Measurements from ENCODE around the gene SORCS1. TPM values are rescaled to one million over a fixed set of nuclear protein-coding genes. Genes with fewer than 3 reads are reported as not detected.

The SORCS1 gene
- total and polyA plus RNA-seq, 4 donors: 0.08 to 0.21 (median 0.09) TPM; not detected in 1

GRCh38 chr10:106826716-106827115 is 337.8 kb downstream of the SORCS1 start:
- H3K4me3 ChIP-seq (ENCODE audit: low read depth in 1 of 3, low read length in 3 of 3): no peak overlapping the region
- TF ChIP-seq RXRA (IDR thresholded peaks at IDR 0.05): no peak
- no peak for TF ChIP-seq TAF1 (conservative IDR thresholded peaks at IDR 0.05)
- no peak for TF ChIP-seq ZBTB33 (IDR thresholded peaks at IDR 0.05)
- TF ChIP-seq HNF4A (conservative IDR thresholded peaks at IDR 0.05): no peak
- no peak for TF ChIP-seq FOXA2 (IDR thresholded peaks at IDR 0.05)
- TF ChIP-seq HNF4G (IDR thresholded peaks at IDR 0.05): no peak
- no peak for TF ChIP-seq SP1 (IDR thresholded peaks at IDR 0.05)
- no peak for TF ChIP-seq MAX (IDR thresholded peaks at IDR 0.05)
- no peak for TF ChIP-seq RAD21 (IDR thresholded peaks at IDR 0.05)
- no peak for TF ChIP-seq NR2F2 (IDR thresholded peaks at IDR 0.05)
- no peak for TF ChIP-seq JUND (IDR thresholded peaks at IDR 0.05)
- TF ChIP-seq CTCF (IDR thresholded peaks at IDR 0.05; ENCODE audit: low read depth, low read length, missing input control): no peak
- no peak for TF ChIP-seq REST (IDR thresholded peaks at IDR 0.05)
- TF ChIP-seq EGR1 (IDR thresholded peaks at IDR 0.05; ENCODE audit: low read depth in 2 of 2): no peak
- no peak for TF ChIP-seq GABPA (IDR thresholded peaks at IDR 0.05 in 1 of 2, conservative IDR thresholded peaks at IDR 0.05 in 1 of 2)
- TF ChIP-seq FOXA1 (IDR thresholded peaks at IDR 0.05): no peak
- no peak for DNase-seq (ENCODE audit: low spot score)
- no peak overlapping the region for H3K27ac ChIP-seq (ENCODE audit: low read depth in 1 of 2, low read length in 2 of 2)
- no peaks in the 10 kb centered on the region for H3K9me3 ChIP-seq (ENCODE audit: control insufficient read depth in 4 of 4, low read length in 3 of 4)
- WGBS: 23% methylated on average over 1 of the region's 1 CpG
- peaks cover 0 to 2% (median 0%) of the 10 kb centered on the region in 4 donors for H3K27me3 ChIP-seq (ENCODE audit: control insufficient read depth in 4 of 4, insufficient read depth in 4 of 4, low read length in 3 of 4)
- H3K4me1 ChIP-seq (ENCODE audit: control insufficient read depth in 4 of 4, insufficient read depth in 4 of 4, low read length in 3 of 4): no peaks in the 10 kb centered on the region
- no peak overlapping the region for H3K9ac ChIP-seq (ENCODE audit: low read depth in 1 of 2, low read length in 2 of 2)
- no peaks in the 10 kb centered on the region for H3K36me3 ChIP-seq (ENCODE audit: control insufficient read depth in 4 of 4, insufficient read depth in 3 of 4, low read depth in 1 of 4, low read length in 3 of 4)
